GM19324 (cell line): Measurements from ENCODE around the gene PRMT7.

Source experiments
- ATAC-seq: cut with Tn5 transposase; IDR thresholded peaks from one replicate; pipeline ENCODE4 v1.9.1; 2021; ENCODE audit warnings: mild to moderate bottlenecking, moderate library complexity; ENCODE audit not compliant: unreplicated experiment, low FRiP score

PRMT7 gene

DNA sequence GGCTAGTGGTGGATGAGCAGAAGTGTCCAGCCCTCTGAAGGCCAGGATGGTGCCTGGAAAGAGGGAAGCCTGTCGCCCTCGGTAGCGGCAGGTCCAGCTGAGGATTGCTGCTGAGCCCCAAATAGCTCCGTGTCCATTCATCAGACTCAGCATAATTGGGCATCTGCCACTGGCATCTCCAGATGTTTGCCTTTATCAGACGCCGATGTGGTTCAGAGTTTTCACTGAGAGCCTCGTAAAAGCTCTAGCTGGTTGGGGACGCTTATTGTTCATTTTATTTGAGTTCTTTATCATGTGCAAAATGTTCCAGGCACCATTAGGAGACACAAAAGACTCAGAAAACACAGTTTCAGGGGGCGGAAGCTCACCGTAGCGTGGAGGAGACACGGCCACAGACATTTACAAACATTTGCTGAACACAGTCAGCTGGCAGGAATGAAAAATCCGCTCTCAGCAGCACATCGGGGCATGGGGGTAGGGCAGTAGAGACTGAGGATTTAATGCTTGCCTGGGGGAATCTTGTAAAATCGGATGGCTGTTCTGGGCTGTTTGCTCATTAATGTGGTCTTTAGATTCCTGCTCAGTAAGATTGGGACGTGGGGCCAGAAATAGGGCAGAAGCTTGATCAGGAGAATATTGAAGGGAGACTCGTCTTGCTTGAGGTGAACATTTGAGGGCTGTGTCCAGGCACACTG, 95.8 kb downstream of the PRMT7 start:
- no peak for ATAC-seq
